ENCODE results near the gene OSBPL3.

OSBPL3 gene

GRCh38 chr7:24825931-24826661 lies 153.9 kb downstream of the OSBPL3 start:
- peak; percentile 29 for DNase-seq

GRCh38 chr7:24825381-24825794 lies 154.6 kb downstream of the OSBPL3 start:
- no peak for DNase-seq

- no peak for DNase-seq
These were observed 155.1 kb downstream of the OSBPL3 start for GRCh38 chr7:24824896-24825295.

- no peak for DNase-seq
These were observed 155.6 kb downstream of the OSBPL3 start for GRCh38 chr7:24824400-24824799.

GRCh38 chr7:24821754-24822054 lies 158.3 kb downstream of the OSBPL3 start:
- no peak for DNase-seq

- DNase-seq, result peak; percentile 91
These were observed 158.8 kb downstream of the OSBPL3 start for GRCh38 chr7:24821045-24821753.

- DNase-seq, result no peak
These were observed 159.3 kb downstream of the OSBPL3 start for GRCh38 chr7:24820730-24821044.

- DNase-seq, result peak; percentile 90
These were observed 159.9 kb downstream of the OSBPL3 start for GRCh38 chr7:24819916-24820689.

GRCh38 chr7:24817339-24817738 lies 162.6 kb downstream of the OSBPL3 start:
- no peak for DNase-seq

GRCh38 chr7:24816868-24817267 lies 163.1 kb downstream of the OSBPL3 start:
- no peak for DNase-seq

GRCh38 chr7:24812305-24812945 lies 167.6 kb downstream of the OSBPL3 start:
- peak; percentile 50 for DNase-seq

- no peak for DNase-seq
These were observed 171.5 kb downstream of the OSBPL3 start for GRCh38 chr7:24808518-24808917.

- DNase-seq, result no peak
These were observed 177.7 kb downstream of the OSBPL3 start for GRCh38 chr7:24802300-24802699.

GRCh38 chr7:24801883-24802282 lies 178.1 kb downstream of the OSBPL3 start:
- DNase-seq, result no peak

GRCh38 chr7:24800667-24801066 lies 179.3 kb downstream of the OSBPL3 start:
- DNase-seq, result peak; percentile 56

GRCh38 chr7:24800073-24800472 lies 179.9 kb downstream of the OSBPL3 start:
- no peak for DNase-seq

- no peak for DNase-seq
These were observed 180.5 kb downstream of the OSBPL3 start for GRCh38 chr7:24799506-24799905.

GRCh38 chr7:24798261-24798660 lies 181.7 kb downstream of the OSBPL3 start:
- no peak for DNase-seq

GRCh38 chr7:24797270-24797669 lies 182.7 kb downstream of the OSBPL3 start:
- DNase-seq, result no peak

- no peak for DNase-seq
These were observed 184.6 kb downstream of the OSBPL3 start for GRCh38 chr7:24795407-24795767.

- peak; percentile 52 for DNase-seq
These were observed 185.1 kb downstream of the OSBPL3 start for GRCh38 chr7:24794751-24795406.

- no peak for DNase-seq
These were observed 185.9 kb downstream of the OSBPL3 start for GRCh38 chr7:24793982-24794648.

All from activated CD4-positive, alpha-beta T cell treated with anti-CD3 and anti-CD28 coated beads, Interleukin-2, Interleukin-6, amounts not matched to agents 100 ng/mL and 50 ng/mL, durations not matched to agents 16 hours and 8 hours (primary cell).